Brain pericyte (primary cell): ENCODE data around the gene UGGT2.
"Not testable (repeated sequence)": the region's sequence is repeated elsewhere in the genome, so short reads cannot be mapped to it uniquely, and the experiment has no call there.

Source experiments
- DNase-seq: peaks from one replicate; pipeline ENCODE4 v3.0.0-alpha.2; 2012; ENCODE audit warnings: low read depth, low spot score

Gene UGGT2

DNA sequence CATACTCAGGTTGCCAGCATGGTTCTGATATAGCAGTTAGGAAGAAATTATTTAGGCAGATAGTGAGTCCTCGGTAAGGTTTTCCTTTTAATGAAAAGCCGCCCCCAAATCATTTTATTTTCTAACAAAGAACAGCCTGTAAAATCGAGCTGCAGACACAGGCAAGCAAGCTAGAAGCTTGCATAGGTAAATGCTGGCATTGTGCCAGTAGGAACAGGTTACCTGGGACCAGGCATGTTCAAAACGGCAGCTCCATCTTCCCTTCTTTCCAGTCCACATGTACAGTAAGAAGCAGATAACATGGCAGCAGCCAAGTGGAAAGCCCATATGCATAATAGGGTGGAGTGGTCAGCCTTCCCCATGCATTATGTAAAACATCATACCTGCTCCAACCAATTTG is 71.1 kb downstream of the UGGT2 start:
- no peak for DNase-seq

DNA sequence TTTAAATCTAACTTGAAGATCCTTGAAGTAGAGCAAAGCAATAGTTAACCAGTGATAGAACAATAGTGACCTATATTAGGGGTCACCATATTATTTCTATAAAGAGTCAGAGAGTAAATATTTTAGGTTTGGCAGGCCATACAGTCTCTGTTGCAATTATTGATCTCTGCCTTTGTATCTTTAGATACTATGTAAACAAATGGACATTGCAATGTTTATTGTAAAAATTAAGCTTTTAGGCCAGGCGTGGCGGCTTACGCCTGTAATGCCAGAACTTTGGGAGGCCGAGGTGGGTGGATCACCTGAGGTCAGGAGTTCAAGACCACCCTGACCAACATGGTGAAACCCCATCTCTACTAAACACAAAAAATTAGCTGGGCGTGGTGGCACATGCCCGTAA is 80.5 kb downstream of the UGGT2 start:
- not testable (repeated sequence) for DNase-seq

DNA sequence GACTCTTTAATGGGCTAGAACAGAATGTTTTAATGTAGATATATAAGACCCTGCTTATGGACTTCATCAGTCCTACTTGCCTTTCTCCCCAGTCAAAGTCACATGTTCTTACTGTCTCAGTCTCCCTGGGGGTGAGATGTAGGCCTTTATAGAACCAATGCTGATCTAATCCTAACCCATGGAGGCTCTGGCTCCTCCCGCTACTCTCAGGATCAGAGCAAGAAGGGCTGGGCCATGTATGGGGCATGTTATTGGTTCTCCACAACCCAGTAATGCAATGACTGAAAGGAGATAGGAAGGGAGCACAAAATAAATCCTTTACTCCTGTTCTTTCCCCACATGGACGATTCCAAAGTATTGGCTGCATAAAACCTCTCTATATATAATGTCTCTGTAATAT is 82.3 kb downstream of the UGGT2 start:
- DNase-seq: no peak

DNA sequence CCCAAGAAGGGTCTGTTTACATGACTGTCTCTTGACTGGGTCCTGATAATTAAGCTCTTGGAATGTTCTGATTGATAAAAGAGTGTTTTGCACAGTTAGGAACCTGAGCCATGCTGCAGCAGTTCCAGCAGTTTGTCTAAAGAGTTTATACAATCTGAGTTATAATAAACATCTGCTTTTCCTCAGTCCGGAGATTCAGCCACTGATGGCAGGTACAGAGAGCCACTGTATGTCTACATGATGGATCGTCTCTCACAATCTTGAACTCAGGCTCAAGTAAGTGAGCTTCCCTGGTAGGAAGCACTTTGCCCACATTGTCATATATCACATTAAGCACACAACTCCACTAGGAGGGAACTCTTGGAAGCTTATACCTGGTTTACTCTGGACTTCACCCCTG is 84.3 kb downstream of the UGGT2 start:
- DNase-seq: no peak

DNA sequence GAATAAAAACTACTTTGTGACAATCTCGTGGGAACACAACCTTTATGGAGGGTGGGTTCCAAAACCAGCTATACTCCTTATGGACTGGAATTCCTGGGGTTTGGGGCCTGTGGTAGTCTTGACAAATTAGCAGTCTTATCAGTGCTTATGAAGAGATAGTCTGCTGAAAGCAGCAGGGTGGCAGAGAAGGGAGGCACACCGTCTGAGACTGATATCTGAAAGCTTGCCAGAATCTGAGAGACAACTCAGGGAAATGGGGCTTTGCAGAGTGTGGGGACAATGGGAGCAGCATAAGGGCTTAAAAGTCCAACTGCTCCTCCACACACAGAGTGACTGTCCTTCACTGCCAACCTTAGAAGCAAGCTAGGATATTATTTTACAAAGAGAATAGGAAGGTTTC is 95.9 kb downstream of the UGGT2 start:
- DNase-seq: no peak

DNA sequence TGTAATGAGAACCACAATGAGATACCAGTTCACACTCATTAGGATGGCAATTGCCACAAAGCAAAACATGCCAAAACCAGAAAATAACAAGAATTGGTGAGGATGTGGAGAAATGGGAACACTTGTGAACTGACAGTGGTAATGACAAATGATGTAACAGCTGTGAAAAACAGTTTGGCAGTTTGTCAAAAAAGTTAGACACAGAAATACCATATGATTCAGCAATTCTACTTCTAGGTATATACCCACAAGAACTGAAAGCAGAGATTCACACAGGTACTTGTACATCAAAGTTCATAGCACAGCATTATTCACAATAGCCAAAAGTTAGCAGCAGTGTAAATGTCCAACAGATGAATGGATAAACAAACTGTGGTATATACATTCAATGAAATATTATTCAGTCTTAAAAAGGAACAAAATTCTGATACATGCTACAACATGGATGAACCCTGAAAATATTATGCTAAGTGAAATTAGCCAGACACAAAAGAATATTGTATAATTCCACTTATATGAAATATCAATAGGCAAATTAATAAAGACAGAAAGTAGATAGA is 96.5 kb downstream of the UGGT2 start:
- no peak for DNase-seq

DNA sequence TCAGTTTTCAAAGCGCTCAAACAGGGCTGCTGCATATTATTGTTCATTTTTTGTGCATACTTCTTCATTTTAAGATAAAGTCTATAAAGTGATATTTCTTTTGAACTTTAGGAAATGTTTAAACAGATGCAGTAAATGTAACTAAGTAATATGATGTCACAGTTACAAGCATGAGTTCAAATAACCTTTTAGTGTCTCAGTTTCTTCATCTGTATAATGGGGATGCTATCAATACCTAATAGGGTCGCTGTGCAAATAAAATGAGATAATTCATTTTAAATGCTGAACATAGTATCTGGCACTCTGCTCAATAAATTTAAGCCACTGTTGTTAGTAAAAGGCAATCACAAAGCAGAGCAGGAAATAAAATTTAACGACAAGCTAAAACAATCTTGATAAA is 97.5 kb downstream of the UGGT2 start:
- no peak for DNase-seq

DNA sequence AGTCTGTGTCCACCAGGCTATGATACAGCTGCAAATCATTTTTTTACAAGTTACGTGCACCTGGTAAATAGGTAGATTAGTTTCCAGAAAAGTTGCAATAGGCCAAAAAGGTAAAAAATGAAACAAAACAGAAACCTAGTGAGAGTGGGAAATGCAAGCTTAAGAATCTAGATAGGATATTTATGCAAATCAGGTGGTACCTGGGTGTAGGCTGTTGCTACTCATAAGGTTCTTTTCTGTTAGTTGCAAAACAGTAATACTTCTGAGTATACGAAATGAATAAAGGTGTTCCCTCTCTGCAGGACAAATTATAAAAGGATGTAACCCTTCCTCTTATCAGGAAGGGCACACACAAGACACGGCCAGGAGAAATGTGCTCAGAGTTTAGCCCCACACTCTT is 97.9 kb downstream of the UGGT2 start:
- DNase-seq: no peak

DNA sequence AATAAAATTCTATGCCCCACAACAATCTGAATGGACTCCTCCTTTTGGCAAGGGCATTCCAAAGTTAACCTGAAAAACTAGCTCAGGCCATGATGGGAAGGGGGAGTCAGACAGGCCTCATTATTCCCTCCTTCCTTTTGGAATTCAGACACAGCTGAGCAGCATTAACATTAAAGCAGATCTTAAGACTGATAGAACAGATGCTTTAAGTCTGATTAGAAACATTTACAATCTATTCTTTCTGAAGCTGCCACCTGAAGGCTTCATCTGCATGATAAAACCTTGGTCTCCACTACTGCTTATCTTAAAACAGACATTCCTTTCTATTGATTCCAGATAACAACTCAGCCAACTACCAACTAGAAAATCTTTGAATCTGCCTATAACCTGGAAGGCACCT is 98.9 kb downstream of the UGGT2 start:
- no peak for DNase-seq

DNA sequence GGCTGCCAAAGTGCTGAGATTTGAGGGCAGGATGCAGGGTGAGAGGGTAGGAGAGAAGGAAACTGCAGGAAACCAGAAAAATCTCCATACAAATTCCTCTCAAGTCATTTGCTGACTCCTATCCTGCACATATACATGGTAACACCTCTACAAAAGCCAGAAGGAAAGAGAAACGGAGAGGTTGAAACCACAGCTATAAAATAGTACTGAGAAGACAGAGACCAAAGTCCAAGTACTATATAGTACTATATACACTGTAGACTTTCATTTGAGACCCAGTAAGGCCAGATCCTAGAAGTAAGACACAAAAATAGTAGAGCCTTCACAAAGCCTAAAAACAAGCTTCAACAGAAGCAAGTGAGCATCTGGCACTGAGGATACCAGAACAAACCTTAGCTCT is 103.1 kb downstream of the UGGT2 start:
- DNase-seq: no peak

DNA sequence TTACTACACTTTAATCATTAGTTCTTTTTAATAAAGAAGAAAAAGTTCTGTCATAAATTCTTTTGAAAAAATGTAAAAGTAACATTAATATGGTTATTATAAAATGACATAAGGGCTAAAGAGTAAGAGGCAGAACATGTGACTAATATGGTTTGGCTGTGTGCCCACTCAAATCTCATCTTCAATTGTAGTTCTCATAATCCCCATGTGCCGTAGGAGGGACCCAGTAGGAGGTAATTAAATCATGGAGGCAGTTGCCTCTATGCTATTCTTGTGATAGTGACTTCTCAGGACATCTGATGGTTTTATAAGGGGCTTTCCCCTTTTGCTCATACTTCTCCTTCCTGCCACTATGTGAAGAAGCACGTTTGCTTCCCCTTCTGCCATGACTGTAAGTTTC is 104.5 kb downstream of the UGGT2 start:
- peak; percentile 29 for DNase-seq

DNA sequence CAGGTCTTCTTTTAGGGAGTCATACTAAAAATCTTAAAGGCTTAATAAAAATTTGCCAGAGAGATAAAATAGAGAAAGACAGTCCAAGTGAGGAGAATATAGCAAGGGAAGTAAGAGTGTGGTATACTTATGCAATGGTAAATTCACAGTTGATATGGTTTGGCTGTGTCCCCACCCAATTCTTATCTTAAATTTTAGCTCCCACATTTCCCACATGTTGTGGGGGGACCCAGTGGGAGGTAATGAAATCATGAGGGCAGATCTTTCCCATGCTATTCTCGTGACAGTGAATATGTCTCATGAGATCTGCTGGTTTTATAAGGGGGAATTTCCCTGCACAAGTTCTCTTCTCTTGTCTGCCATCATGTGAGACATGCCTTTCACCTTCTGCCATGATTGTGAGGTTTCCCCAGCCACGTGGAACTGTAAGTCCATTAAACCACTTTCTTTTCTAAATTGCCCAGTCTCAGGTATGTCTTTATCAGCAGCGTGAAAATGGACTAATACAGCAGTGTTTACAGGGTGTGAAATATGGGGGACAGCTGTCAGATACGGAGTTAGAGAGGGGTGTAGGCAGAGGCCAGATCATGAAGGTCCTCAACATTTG is 115.4 kb downstream of the UGGT2 start:
- DNase-seq: no peak

DNA sequence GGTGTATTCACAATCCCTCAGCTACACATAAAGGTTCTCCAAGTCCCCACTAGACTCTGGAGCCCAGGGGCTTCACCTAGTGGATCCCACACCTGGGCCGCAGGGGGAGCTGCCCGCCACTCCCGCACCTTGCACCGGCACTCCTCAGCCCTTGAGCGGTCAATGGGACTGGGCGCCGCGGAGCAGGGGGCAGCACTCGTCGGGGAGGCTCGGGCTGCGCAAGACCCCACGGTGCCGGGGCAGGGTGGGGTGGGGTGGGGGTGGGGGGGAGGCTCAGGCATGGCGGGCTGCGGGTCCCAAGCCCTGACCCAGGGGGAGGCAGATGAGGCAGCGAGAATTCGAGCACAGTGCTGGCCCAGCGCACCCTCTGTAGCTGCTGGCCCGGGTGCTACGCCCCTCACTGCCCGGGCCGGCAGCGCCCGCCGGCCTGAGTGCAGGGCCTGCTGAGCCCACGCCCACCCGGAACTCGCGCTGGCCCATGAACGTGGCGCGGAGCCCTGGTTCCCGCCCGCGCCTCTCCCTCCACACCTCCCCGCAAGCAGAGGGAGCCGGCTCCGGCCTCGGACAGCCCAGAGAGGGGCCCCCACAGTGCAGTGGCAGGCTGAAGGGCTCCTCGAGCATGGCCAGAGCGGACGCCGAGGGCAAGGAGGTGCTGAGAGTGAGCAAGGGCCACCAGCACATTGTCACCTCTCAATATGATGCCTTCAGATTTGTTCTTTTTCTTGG is 121.7 kb downstream of the UGGT2 start:
- no peak for DNase-seq

DNA sequence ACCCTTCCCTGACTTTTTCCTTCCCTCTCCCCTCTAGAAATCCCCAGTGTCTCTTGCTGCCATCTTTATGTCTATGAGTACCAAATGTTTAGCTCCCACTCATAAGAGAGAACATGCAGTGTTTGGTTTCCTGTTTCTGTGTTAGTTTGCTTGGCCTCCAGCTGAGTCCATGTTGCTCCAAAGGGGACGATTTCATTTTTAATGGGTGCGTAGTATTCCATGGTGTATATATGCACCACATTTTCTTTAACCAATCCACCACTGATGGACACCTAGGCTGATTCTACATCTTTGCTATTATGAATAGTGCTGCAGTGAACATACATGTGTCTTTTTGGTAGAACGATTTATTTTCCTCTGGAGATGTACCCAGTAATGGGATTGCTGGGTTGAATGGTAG is 123.8 kb downstream of the UGGT2 start:
- DNase-seq: no peak

DNA sequence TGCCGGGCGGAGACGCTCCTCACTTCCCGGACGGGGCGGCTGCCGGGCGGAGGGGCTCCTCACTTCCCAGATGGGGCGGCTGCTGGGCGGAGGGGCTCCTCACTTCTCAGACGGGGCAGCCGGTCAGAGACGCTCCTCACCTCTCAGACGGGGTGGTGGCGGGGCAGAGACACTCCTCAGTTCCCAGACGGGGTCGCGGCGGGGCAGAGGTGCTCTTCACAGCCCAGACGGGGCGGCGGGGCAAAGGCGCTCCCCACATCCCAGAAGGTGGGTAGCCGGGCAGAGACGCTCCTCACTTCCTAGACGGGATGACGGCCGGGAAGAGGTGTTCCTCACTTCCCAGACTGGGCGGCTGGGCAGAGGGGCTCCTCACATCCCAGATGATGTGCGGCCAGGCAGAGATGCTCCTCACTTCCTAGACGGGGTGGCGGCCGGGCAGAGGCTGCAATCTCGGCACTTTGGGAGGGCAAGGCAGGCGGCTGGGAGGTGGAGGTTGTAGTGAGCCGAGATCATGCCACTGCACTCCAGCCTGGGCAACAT is 124.8 kb downstream of the UGGT2 start:
- DNase-seq: not testable (repeated sequence)

DNA sequence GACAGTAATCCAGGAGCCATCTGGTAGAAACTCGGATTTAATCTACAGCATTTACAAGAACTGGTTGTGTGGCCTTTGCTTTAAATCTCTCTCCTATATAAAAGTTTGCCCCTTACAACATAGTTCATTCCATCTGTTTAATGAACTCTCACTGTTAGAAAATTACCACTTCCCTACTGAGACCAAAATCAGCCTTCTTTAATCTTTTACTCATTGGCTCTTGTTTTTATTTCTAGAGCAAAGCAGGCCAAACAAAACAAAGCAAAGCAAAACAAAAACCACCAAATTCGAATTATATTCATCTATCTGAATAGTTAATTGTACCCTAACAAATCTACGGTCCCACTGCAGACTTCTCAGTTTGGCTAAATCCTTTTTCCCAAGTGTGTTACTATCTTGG is 127.0 kb downstream of the UGGT2 start:
- DNase-seq: no peak

DNA sequence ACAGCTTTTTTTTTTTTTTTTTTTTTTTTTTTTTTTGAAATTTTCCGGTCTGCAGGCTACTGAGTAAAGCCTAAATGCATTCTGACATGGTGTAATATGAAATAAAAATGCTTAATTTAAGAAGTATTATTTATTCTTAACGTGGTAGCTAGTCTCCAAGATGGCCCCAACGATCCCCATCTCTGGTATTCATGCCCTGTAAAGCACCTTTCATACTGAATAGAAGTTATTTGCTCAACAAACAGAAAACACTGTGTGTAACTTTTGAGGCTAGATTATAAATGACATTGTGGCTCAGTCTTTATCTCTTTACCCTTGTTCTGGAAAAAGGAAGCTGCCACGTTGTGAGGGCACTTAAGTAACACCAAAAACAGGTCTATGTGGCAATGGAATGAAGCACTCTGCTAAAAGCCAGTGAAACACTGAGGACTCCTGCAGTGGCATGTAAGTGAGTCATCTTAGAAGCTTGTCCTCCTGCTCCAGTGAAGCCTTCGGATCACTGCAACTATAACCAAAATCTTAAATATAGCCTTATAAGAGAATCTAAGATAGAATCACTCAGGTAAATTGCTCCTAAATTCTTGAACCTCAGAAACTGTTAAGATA is 128.7 kb downstream of the UGGT2 start:
- DNase-seq: peak; percentile 53

DNA sequence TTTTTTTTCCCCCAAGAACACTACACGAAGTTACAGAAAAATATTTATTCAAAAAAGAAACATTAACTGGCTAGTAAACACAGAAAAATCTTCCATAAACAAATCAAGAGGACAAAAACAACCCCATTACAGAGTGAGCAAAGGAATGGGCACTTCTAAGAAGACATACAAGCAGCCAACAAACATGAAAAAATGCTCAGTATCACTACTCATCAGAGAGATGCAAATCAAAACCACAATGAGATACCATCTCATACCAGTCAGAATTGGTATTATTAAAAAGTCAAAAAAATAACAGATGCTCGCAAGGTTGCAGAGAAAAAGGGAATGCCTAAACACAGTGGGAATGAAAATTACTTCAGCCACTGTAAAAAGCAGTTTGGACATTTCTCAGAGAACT is 131.7 kb downstream of the UGGT2 start:
- DNase-seq: no peak

DNA sequence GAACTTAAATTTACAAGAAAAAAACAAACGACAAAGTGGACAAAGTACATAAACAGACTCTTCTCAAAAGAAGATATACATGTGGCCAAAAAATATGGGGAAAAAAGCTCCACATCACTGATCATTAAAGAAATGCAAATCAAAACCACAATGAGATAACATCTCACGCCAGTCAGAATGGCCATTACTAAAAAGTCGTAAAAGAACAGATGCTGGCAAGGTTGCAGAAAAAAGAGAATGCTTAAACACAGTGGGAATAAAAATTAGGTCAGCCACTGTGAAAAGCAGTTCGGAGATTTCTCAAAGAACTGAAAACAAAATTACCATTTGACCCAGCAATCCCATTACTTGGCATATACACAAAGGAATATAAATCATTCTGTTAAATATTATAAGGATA is 132.7 kb downstream of the UGGT2 start:
- DNase-seq: no peak

DNA sequence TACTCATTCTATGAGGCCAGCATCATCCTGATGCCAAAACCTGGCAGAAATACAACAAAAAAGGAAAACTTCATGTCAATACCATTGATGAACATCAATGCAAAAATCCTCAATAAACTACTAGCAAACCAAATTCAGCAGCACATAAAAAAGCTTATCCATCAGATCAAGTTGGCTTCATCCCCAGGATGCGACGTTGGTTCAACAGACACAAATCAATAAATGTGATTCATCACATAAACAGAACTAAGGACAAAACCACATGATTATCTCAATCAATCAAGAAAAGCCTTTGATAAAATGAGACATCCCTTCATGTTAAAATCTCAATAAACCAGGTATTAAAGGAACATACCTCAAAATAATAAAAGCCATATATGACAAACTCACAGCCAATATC is 134.3 kb downstream of the UGGT2 start:
- no peak for DNase-seq

DNA sequence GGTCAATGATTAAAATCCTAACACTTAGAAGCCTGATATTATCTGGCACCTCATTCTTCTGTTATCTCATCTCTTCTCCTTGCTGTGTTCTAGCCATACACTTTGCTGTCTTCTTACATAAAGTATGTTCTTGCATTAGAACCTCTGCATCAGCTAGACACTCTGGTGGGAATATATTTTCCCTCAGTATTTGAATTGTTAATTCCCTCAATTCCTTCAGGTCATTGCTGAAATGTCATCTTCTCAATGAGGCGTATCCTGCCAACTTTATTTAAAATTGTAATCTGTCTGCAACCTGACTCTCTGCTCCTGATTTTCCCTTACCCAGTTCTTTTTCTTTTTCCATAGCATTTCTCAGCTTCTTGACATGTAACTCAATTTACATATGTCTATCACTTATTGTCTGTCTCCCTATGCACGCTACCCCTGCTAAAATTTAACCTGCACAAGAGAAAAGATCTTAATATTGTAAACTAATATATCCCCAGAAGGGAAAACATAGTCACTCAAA is 138.2 kb downstream of the UGGT2 start:
- DNase-seq: no peak

DNA sequence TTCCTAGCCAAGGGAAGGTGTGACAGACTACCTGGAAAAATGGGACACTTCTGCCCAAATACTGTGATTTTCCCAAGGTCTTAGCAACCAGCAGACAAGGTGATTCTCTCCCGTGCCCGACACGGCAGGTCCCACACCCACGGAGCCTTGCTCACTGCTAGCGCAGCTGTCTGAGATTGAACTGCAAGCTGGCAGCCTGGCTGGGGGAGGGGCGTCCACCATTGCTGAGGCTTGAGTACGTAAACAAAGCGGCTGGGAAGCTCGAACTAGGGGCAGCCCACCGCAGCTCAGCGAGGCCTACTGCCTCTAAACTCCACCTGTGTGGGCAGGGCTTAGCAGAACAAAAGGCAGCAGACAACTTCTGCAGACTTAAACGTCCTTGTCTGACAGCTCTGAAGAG is 146.2 kb downstream of the UGGT2 start:
- no peak for DNase-seq

DNA sequence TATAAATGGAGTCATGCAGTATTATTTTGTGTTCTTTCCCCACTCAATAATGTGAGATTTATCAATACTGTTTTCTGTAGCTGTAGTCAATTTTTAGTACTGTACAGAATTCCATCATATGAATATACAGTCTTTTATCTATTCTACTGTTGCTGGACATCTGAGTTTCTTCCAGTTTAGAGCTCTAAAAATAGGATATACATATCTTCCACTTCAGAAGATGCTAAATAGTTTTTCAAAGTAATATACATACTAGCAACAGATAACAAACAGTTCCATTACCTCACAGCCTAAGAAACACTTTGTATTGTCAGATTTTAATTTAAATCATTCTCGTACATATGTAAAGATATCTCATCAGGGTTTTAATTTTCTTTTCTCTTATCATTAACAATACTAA is 149.6 kb downstream of the UGGT2 start:
- DNase-seq: no peak
